ENCODE results near the gene DCTD.

GRCh38 chr4:182930889-182931288 lies 13.7 kb upstream of the DCTD start:
- TF ChIP-seq, protein P1, sequence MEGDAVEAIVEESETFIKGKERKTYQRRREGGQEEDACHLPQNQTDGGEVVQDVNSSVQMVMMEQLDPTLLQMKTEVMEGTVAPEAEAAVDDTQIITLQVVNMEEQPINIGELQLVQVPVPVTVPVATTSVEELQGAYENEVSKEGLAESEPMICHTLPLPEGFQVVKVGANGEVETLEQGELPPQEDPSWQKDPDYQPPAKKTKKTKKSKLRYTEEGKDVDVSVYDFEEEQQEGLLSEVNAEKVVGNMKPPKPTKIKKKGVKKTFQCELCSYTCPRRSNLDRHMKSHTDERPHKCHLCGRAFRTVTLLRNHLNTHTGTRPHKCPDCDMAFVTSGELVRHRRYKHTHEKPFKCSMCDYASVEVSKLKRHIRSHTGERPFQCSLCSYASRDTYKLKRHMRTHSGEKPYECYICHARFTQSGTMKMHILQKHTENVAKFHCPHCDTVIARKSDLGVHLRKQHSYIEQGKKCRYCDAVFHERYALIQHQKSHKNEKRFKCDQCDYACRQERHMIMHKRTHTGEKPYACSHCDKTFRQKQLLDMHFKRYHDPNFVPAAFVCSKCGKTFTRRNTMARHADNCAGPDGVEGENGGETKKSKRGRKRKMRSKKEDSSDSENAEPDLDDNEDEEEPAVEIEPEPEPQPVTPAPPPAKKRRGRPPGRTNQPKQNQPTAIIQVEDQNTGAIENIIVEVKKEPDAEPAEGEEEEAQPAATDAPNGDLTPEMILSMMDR (conservative IDR thresholded peaks at IDR 0.05; ENCODE audit: low read depth, low read length) = no peak
- TF ChIP-seq EZH2 (IDR thresholded peaks at IDR 0.05; ENCODE audit: borderline replicate concordance, low read depth, low read length, poor library complexity, severe bottlenecking) = no peak
